Measurements from ENCODE around the gene CTXND1.

DNA sequence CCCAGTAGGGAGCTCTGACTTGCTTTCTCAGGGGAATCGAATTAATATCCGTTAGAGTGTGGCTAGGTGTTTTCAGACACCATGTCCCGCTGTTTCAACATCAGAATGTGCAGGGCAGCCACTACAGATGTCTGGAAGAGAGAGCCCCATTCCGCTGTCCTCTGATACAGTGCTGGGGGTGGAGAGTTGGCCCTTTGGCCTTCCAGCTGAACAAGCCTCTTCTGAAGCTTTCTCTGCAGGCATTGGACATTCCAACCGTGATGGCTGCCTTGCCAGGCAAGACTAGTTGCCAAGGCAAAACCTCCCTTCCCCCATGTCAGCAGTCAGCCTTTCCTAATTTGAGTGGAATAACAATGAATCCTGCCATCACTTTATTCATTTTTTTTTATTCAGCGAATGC lies 97.7 kb downstream of the CTXND1 start:
- TF ChIP-seq, protein P1, sequence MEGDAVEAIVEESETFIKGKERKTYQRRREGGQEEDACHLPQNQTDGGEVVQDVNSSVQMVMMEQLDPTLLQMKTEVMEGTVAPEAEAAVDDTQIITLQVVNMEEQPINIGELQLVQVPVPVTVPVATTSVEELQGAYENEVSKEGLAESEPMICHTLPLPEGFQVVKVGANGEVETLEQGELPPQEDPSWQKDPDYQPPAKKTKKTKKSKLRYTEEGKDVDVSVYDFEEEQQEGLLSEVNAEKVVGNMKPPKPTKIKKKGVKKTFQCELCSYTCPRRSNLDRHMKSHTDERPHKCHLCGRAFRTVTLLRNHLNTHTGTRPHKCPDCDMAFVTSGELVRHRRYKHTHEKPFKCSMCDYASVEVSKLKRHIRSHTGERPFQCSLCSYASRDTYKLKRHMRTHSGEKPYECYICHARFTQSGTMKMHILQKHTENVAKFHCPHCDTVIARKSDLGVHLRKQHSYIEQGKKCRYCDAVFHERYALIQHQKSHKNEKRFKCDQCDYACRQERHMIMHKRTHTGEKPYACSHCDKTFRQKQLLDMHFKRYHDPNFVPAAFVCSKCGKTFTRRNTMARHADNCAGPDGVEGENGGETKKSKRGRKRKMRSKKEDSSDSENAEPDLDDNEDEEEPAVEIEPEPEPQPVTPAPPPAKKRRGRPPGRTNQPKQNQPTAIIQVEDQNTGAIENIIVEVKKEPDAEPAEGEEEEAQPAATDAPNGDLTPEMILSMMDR (conservative IDR thresholded peaks at IDR 0.05; ENCODE audit: low read length), result no peak
- no peak for TF ChIP-seq EZH2phosphoT487 (IDR thresholded peaks at IDR 0.05; ENCODE audit: borderline replicate concordance, low read depth, low read length)

Data from OCI-LY7 (cell line).